NCI-H345 treated with DMSO at 0.1 percent for 48 hours (cell line): ENCODE results near the gene CARS1.
A peak's percentile ranks its signal among the peaks of the same experiment; 100 is the strongest.

Source experiments
- DNase-seq: peaks from one replicate; lab custom pipeline; 2025; ENCODE audit not compliant: unreplicated experiment; lab: John Stamatoyannopoulos, UW

Gene CARS1

GRCh38 chr11:3010521-3011275, 46.5 kb downstream of the CARS1 start:
- no peak for DNase-seq

- DNase-seq: no peak
These were observed 47.2 kb downstream of the CARS1 start for GRCh38 chr11:3010004-3010403.

GRCh38 chr11:3009481-3009880, 47.7 kb downstream of the CARS1 start:
- no peak for DNase-seq

- DNase-seq: no peak
These were observed 48.4 kb downstream of the CARS1 start for GRCh38 chr11:3008746-3009336.

- DNase-seq: no peak
These were observed 49.7 kb downstream of the CARS1 start for GRCh38 chr11:3007404-3008010.

- DNase-seq: no peak
These were observed 50.5 kb downstream of the CARS1 start for GRCh38 chr11:3006505-3007260.

GRCh38 chr11:3004481-3004880, 52.7 kb downstream of the CARS1 start:
- DNase-seq: no peak

GRCh38 chr11:3003396-3004231, 53.6 kb downstream of the CARS1 start:
- no peak for DNase-seq

GRCh38 chr11:3002871-3003270, 54.4 kb downstream of the CARS1 start:
- DNase-seq: no peak

- no peak for DNase-seq
These were observed 54.8 kb downstream of the CARS1 start for GRCh38 chr11:3002351-3002861.

GRCh38 chr11:3001496-3001895, 55.7 kb downstream of the CARS1 start:
- DNase-seq: peak; percentile 15

GRCh38 chr11:3000032-3000961, 56.9 kb downstream of the CARS1 start:
- DNase-seq: peak; percentile 94

GRCh38 chr11:2999464-2999998, 57.7 kb downstream of the CARS1 start:
- DNase-seq: no peak

GRCh38 chr11:2998073-2998850, 59.0 kb downstream of the CARS1 start:
- no peak for DNase-seq

GRCh38 chr11:2997406-2997805, 59.8 kb downstream of the CARS1 start:
- no peak for DNase-seq

GRCh38 chr11:2996976-2997375, 60.2 kb downstream of the CARS1 start:
- no peak for DNase-seq

GRCh38 chr11:2995893-2996554, 61.2 kb downstream of the CARS1 start:
- DNase-seq: no peak

GRCh38 chr11:2995031-2995561, 62.1 kb downstream of the CARS1 start:
- DNase-seq: no peak
